ENCODE measurements around the gene HEBP1. TPM values are rescaled to one million over a fixed set of nuclear protein-coding genes. Genes with fewer than 3 reads are reported as not detected.

The HEBP1 gene
- total RNA-seq, 1 experiment from 2014 or later = 22.2 TPM

GRCh38 chr12:13011098-13011497 lies 11.0 kb upstream of the HEBP1 start:
- no peak overlapping the region for H3T11ph ChIP-seq (ENCODE audit: low read length)
- no peaks in the 10 kb centered on the region for H3K79me1 ChIP-seq (ENCODE audit: insufficient read depth, low read depth, low read length, poor library complexity, severe bottlenecking)
- no peaks in the 10 kb centered on the region for H3K9me3 ChIP-seq (ENCODE audit: control insufficient read depth, low read depth, low read length)
- no peak overlapping the region for H3K23ac ChIP-seq (ENCODE audit: insufficient read length, low read depth, low read length)
- no peak overlapping the region for H4K8ac ChIP-seq (replicated peaks; ENCODE audit: insufficient read length, low read depth, low read length)
- WGBS (ENCODE audit: extremely low coverage, insufficient read length, low lambda C conversion rate) = no CpG with 5 or more reads among the region's 6 CpGs
- no peak for DNase-seq
- no peaks in the 10 kb centered on the region for H3K23me2 ChIP-seq (ENCODE audit: insufficient read length, low read depth, low read length, poor library complexity, severe bottlenecking)
- no peaks in the 10 kb centered on the region for H3K9me3 Mint-ChIP-seq
- no peak overlapping the region for H3K14ac ChIP-seq (ENCODE audit: insufficient read depth, low read length)
- H3K27me3 Mint-ChIP-seq (ENCODE audit: low read depth) = no peaks in the 10 kb centered on the region; the same call in 1 of the 2 replicates
- no peaks in the 10 kb centered on the region for H4K20me1 ChIP-seq (ENCODE audit: control insufficient read depth, insufficient read depth, insufficient read length)
- H3K4me1 ChIP-seq (ENCODE audit: insufficient read depth, low read length) = peaks cover 3% of the 10 kb centered on the region; the same call in 1 of the 2 replicates
- no peaks in the 10 kb centered on the region for H3K79me2 ChIP-seq (ENCODE audit: insufficient read depth, low read length)
- no peak overlapping the region for H3K27ac Mint-ChIP-seq
- H2AK5ac ChIP-seq (ENCODE audit: insufficient read length, low read length) = no peak overlapping the region
- H3K36me3 Mint-ChIP-seq (ENCODE audit: insufficient read depth in 1 of 3, low read depth in 3 of 3) = no peaks in the 10 kb centered on the region
- no peak overlapping the region for H3K9ac ChIP-seq (ENCODE audit: extremely low read depth, insufficient read length, low read length)
- H4K91ac ChIP-seq (ENCODE audit: insufficient read length, low read depth, low read length) = no peak overlapping the region
- H2BK5ac ChIP-seq (ENCODE audit: insufficient read length, low read length) = no peak overlapping the region
- no peak overlapping the region for H2BK20ac ChIP-seq (ENCODE audit: low read depth, low read length, poor library complexity, severe bottlenecking)
- no peak overlapping the region for H2BK12ac ChIP-seq (ENCODE audit: insufficient read length, low read depth, low read length)
- H2BK120ac ChIP-seq (ENCODE audit: low read depth, low read length, poor library complexity, severe bottlenecking) = no peak overlapping the region
- TF ChIP-seq CTCF (conservative IDR thresholded peaks at IDR 0.05) = no peak
- no peak overlapping the region for H3K4ac ChIP-seq (ENCODE audit: low read depth, low read length)
- H3K27ac ChIP-seq (ENCODE audit: insufficient read length, low read depth, low read length) = no peak overlapping the region
- no peaks in the 10 kb centered on the region for H3K27me3 ChIP-seq (ENCODE audit: insufficient read depth, low read length)
- H2BK15ac ChIP-seq (ENCODE audit: low read depth, low read length) = no peak overlapping the region
- H3K18ac ChIP-seq (ENCODE audit: insufficient read length, low read depth, low read length) = no peak overlapping the region
- no peak overlapping the region for H3K4me2 ChIP-seq (ENCODE audit: insufficient read depth, insufficient read length, low read length)
- no peak overlapping the region for H3K4me3 Mint-ChIP-seq
- peaks cover 7 to 10% of the 10 kb centered on the region in 2 experiments for H3K4me1 Mint-ChIP-seq
- H3K56ac ChIP-seq (ENCODE audit: insufficient read length, low read depth, low read length) = no peak overlapping the region
- no peak overlapping the region for H4K5ac ChIP-seq (ENCODE audit: insufficient read length, low read depth, low read length)
- H2AFZ ChIP-seq (ENCODE audit: low read length) = no peak overlapping the region

All from H9 (cell line).